HepG2 (cell line): ENCODE results near the gene AJUBA.

Experiments used
- HNRNPLL ChIP-seq: fragments of 200-400 bp; formaldehyde crosslinking; IDR thresholded peaks from 2 replicates; pipeline ENCODE4 v1.6.1; 2017; ENCODE audit warnings: mild to moderate bottlenecking, low read depth, low read length; ENCODE audit not compliant: poor library complexity, severe bottlenecking
- LBX2 ChIP-seq: sonication (generic); formaldehyde crosslinking; IDR thresholded peaks from 2 replicates; pipeline ENCODE4 v1.5.0; 2020; ENCODE audit warnings: missing genetic modification reagents, mild to moderate bottlenecking, borderline replicate concordance
- PHF8 ChIP-seq: sonication (generic); formaldehyde crosslinking; IDR thresholded peaks from 2 replicates; pipeline ENCODE4 v1.5.0; 2020; ENCODE audit warnings: missing genetic modification reagents
- RARG ChIP-seq: sonication (generic); formaldehyde crosslinking; IDR thresholded peaks from 2 replicates; pipeline ENCODE4 v1.4.0; 2020; ENCODE audit warnings: low read depth, mild to moderate bottlenecking, missing genetic modification reagents
- ZBTB33 ChIP-seq: sonication (generic); formaldehyde crosslinking; IDR thresholded peaks from 2 replicates; pipeline ENCODE4 v1.4.0; 2020; ENCODE audit warnings: missing genetic modification reagents
- ZNF431 ChIP-seq: sonication (generic); formaldehyde crosslinking; IDR thresholded peaks from 2 replicates; pipeline ENCODE4 v1.9.0; 2022; ENCODE audit warnings: missing genetic modification reagents, low read depth, mild to moderate bottlenecking, borderline replicate concordance
- TF ChIP-seq, protein P1 (sequence below): sonication (generic); formaldehyde crosslinking; IDR thresholded peaks from 2 replicates; pipeline ENCODE4 v1.5.0; 2020; ENCODE audit warnings: mild to moderate bottlenecking, missing genetic modification reagents, moderate library complexity

- TF ChIP-seq ZBTB33 (CRISPR knock-in tag): no peak
- TF ChIP-seq, protein P1, sequence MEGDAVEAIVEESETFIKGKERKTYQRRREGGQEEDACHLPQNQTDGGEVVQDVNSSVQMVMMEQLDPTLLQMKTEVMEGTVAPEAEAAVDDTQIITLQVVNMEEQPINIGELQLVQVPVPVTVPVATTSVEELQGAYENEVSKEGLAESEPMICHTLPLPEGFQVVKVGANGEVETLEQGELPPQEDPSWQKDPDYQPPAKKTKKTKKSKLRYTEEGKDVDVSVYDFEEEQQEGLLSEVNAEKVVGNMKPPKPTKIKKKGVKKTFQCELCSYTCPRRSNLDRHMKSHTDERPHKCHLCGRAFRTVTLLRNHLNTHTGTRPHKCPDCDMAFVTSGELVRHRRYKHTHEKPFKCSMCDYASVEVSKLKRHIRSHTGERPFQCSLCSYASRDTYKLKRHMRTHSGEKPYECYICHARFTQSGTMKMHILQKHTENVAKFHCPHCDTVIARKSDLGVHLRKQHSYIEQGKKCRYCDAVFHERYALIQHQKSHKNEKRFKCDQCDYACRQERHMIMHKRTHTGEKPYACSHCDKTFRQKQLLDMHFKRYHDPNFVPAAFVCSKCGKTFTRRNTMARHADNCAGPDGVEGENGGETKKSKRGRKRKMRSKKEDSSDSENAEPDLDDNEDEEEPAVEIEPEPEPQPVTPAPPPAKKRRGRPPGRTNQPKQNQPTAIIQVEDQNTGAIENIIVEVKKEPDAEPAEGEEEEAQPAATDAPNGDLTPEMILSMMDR (CRISPR knock-in tag): no peak
- TF ChIP-seq HNRNPLL: no peak
- TF ChIP-seq PHF8 (CRISPR knock-in tag): no peak
- no peak for TF ChIP-seq RARG
- no peak for TF ChIP-seq ZNF431 (CRISPR knock-in tag)
- TF ChIP-seq LBX2 (CRISPR knock-in tag): no peak
Observed at GRCh38 chr14:22923746-22924145, 58.6 kb downstream of the AJUBA start.
